ENCODE results near the gene SERGEF.

SERGEF gene

GRCh38 chr11:17950644-17951043, 62.2 kb downstream of the SERGEF start:
- DNase-seq: no peak

- DNase-seq: no peak
These were observed 64.6 kb downstream of the SERGEF start for GRCh38 chr11:17948296-17948695.

- no peak for DNase-seq
These were observed 73.3 kb downstream of the SERGEF start for GRCh38 chr11:17939542-17939941.

- no peak for DNase-seq
These were observed 76.1 kb downstream of the SERGEF start for GRCh38 chr11:17936790-17937189.

- no peak for DNase-seq
These were observed 78.7 kb downstream of the SERGEF start for GRCh38 chr11:17934194-17934593.

GRCh38 chr11:17933708-17934107, 79.1 kb downstream of the SERGEF start:
- DNase-seq: no peak

- no peak for DNase-seq
These were observed 80.4 kb downstream of the SERGEF start for GRCh38 chr11:17932472-17932871.

- no peak for DNase-seq
These were observed 81.3 kb downstream of the SERGEF start for GRCh38 chr11:17931595-17931994.

- no peak for DNase-seq
These were observed 82.2 kb downstream of the SERGEF start for GRCh38 chr11:17930544-17931125.

GRCh38 chr11:17929171-17929570, 83.7 kb downstream of the SERGEF start:
- DNase-seq: no peak

- DNase-seq: no peak
These were observed 85.0 kb downstream of the SERGEF start for GRCh38 chr11:17927681-17928343.

GRCh38 chr11:17927041-17927440, 85.8 kb downstream of the SERGEF start:
- DNase-seq: no peak

- DNase-seq: no peak
These were observed 88.1 kb downstream of the SERGEF start for GRCh38 chr11:17924713-17925112.

GRCh38 chr11:17923217-17923616, 89.6 kb downstream of the SERGEF start:
- no peak for DNase-seq

- peak; percentile 9 for DNase-seq
These were observed 90.4 kb downstream of the SERGEF start for GRCh38 chr11:17922416-17922788.

GRCh38 chr11:17921659-17922415, 91.0 kb downstream of the SERGEF start:
- peak; percentile 29 for DNase-seq

GRCh38 chr11:17918049-17918605, 94.7 kb downstream of the SERGEF start:
- DNase-seq: no peak

GRCh38 chr11:17917556-17917955, 95.3 kb downstream of the SERGEF start:
- no peak for DNase-seq

GRCh38 chr11:17915500-17916143, 97.2 kb downstream of the SERGEF start:
- no peak for DNase-seq

GRCh38 chr11:17914957-17915356, 97.9 kb downstream of the SERGEF start:
- no peak for DNase-seq

GRCh38 chr11:17907046-17907445, 105.8 kb downstream of the SERGEF start:
- DNase-seq: no peak

GRCh38 chr11:17906436-17906835, 106.4 kb downstream of the SERGEF start:
- DNase-seq: no peak

- DNase-seq: peak; percentile 3
These were observed 107.4 kb downstream of the SERGEF start for GRCh38 chr11:17905477-17905876.

Measured in inflammatory macrophage treated with lipopolysaccharide for 4 hours (primary cell).